ENCODE measurements around the gene ZNF784.
"Not testable (repeated sequence)": the region's sequence is repeated elsewhere in the genome, so short reads cannot be mapped to it uniquely, and the experiment has no call there.

ZNF784 gene

DNA sequence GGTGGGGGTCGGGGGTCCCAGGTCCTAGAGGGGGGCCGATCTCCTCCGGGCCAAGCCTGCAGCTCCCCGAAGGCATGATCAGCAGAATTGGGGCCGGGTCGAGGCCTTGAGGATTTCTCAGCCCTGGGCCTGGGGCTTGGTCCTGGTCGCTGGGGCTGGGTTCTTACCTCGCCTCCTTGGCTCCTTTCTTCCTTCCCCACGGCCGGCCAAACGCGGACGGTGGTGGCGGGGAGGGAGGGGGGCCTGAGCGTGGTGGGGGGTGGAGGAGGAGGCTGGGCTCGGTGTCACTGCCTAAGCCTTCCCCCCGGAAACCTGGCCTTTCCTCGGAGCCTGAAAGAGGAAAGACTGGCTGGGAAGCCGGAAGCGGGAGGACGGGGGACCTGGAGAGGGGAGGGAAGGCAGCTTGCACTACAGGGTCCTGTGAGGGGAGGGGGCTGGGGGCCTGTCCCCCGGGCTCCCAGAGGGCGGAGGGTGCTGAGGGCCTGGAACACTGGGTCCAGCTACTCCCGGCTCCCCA lies 43.7 kb downstream of the ZNF784 start, which contains the start of gene ZNF579:
Gene ZNF579 (minus strand): TSS at position 221 of the 517 bp plus-strand sequence. CDS start 1,209 bp downstream, outside the sequence.
- DNase-seq: peak; percentile 95

DNA sequence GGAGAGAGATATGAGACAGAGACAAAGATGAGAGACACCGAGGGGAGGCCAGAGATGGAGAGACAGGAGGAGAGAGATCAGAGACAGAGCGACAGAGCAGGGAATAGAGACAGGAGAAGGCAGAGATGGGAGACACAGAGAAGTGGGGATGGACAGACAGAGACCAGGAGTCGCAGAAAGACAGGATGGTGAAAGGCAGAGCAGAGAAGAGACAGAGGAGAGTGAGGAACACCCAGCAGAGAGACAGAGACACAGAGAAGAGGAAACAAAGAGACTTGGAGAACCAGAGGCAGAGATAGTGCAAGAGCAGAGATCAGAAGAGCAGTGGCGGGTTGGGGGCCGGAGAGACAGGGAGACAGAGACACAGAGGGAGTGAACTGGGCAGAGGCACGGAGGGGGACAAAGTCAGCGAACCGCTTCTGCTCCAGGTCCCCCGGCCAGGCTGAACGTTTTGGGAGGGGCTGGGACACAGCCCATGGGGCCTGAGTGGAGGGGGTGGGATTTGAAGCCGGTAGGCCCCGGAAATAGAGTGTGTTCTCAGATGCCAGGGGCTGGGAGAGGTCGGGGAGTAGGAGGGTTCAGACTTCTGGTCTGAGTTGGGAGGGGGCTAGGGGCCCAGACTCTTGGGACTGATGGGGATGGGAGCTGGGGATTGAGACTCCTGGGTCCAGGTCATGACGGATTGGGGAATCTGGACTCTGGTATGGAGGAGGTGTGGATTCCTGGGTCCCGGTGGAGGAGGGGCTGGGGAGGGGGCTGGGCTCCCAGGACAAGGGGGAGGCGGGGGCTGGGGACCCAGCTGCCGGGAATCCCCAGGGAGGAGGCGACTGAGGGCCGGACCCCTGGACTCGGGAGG lies 44.4 kb downstream of the ZNF784 start:
- peak; percentile 66 for DNase-seq

- DNase-seq: no peak
Measured at GRCh38 chr19:55578761-55579747, 45.3 kb downstream of the ZNF784 start.

DNA sequence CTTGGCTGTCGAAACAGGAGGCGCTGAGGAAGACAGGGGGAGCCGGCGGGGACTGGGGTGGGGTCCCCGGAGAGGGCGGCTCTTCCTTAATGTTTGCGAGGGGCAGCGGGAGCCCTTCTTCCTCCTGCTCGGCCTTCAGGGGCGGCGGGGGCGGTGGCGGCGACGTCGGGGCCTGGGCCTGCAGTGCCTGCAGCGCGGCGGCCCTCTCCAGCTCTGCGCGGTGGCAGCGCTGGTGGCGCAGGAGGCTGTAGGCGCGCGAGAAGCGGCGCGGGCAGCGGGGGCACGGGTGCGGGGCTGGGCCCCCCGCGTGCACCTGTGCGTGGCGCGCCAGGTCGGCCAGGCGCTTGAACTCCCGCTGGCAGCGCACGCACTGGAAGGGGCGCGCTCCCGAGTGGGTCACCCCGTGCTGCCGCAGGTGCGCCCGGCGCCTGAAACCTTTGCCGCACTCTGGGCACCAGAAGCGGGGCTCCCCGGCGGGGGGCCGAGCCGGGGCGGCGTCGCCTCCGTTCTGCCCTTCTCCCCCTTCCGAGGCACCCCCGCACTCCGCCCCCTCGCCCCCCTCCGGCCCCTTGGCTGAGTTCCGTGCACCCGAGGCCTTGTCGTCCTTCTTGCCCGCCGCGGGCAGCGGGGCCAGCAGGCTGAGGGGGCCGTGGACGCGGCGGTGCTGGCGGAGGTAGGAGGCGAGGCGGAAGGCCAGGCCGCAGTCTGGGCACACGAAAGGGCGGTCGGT lies 46.2 kb downstream of the ZNF784 start:
- no peak for DNase-seq

DNA sequence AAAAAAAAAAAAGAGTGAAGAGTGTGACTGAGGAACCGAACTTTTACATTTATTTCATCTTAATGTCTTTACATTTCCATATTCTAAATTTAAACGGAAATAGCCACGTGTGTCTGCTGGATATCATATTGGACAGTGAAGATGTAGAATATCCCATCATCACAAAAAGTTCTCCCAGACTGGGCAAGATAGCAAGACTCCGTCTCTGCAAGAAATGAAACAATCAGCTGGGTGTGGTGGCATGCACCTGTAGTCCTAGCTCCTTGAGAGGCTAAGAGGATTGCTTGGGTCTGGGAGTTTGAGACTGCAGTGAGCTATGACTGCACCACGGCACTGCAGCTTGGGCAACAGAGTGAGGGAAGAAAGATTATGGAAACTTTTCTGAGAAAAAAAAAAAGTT lies 47.6 kb downstream of the ZNF784 start:
- no peak for DNase-seq

DNA sequence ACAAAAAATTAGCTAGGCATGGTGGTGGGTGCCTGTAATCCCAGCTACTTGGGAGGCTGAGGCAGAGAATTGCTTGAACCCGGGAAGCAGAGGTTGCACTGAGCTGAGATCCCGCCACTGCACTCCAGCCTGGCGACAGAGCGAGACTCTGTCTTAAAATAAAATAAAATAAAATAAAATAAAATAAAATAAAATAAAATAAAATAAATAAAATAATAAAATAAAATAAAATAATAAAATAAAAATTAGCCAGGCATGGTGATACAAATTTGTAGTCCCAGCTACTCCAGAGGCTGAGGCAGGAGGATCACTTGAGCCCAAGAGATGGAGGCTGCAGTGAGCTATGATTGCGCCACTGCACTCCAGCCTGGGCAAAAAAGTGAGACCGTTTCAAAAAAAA lies 50.4 kb downstream of the ZNF784 start:
- not testable (repeated sequence) for DNase-seq
